Measurements from ENCODE around the gene SLC35F5. TPM values are rescaled to one million over a fixed set of nuclear protein-coding genes. Genes with fewer than 3 reads are reported as not detected.
A peak's percentile ranks its signal among the peaks of the same experiment; 100 is the strongest.
"Not testable (repeated sequence)": the region's sequence is repeated elsewhere in the genome, so short reads cannot be mapped to it uniquely, and the experiment has no call there.

SLC35F5 gene
- total and polyA plus RNA-seq, 7 donors, result 23.1 to 86.3 (median 48.9) TPM

DNA sequence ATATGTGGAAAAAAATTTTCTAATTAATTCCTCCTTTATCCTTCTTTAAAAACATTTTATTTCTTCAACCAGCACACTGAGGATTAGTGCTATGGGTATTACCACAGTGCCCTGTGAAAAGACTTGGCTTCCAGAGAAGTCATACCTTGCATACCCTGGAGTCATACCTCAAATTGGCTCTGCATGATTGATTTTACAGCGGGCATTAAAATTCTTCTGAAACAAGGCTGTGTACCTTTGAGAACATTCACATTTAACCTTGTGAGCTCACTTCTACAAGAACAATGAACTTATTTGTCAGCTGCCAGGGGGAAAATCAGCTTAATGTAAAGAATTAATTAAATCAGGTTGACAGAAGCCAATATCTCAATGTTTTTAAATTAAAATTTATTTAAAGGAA is 44.6 kb downstream of the SLC35F5 start:
- peaks cover 2 to 63% of the 10 kb centered on the region in 2 donors for H3K36me3 ChIP-seq (ENCODE audit: insufficient read depth in 1 of 2, low read depth in 1 of 2)
- DNase-seq, result no peak

DNA sequence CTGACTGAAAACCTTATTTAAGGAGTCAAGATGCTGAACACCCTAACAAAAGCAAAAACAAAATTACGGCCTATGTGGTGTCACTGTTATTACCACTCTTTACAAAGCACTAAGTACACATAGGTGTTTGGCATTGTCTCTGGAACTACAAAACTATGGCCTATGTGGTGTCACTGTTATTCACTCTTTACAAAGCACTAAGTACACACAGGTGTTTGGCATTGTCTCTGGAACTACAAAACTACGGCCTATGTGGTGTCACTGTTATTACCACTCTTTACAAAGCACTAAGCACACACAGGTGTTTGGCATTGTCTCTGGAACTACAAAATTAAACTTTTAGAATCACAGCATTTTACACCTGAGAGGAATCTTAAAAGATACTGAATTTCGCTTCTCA is 47.4 kb downstream of the SLC35F5 start:
- Histone ChIP-seq H3K27ac (no peak overlapping the region), H3K4me3 (no peak overlapping the region), H3K27me3 (ENCODE audit: insufficient read depth in 3 of 3, low read length in 2 of 3) (no peaks in the 10 kb centered on the region), H3K9me3 (no peaks in the 10 kb centered on the region), H3K4me1 (no peaks in the 10 kb centered on the region), H3K36me3 (ENCODE audit: insufficient read depth in 1 of 2, low read depth in 1 of 2) (peaks cover 0 to 42% of the 10 kb centered on the region in 2 donors)
- WGBS, 3 donors, result 73 to 84% (median 83%) methylated on average over 3 of the region's 3 CpGs
- intact Hi-C loops (cut with DNase I), result no loop called here
- TF ChIP-seq CTCF (IDR thresholded peaks at IDR 0.05), result no peak
- DNase-seq (no peak), ATAC-seq (no peak)

More for the DNA sequence above, 44.6 kb downstream of the SLC35F5 start:
- H3K27ac ChIP-seq, result no peak overlapping the region
- WGBS, 3 donors, result 38 to 61% (median 53%) methylated on average over 1 of the region's 1 CpG
- no peak for TF ChIP-seq CTCF (IDR thresholded peaks at IDR 0.05)
- no peaks in the 10 kb centered on the region for H3K27me3 ChIP-seq (ENCODE audit: insufficient read depth in 3 of 3, low read length in 2 of 3)
- no peak for ATAC-seq
- no peak overlapping the region for H3K4me3 ChIP-seq
- H3K9me3 ChIP-seq, result no peaks in the 10 kb centered on the region
- intact Hi-C loops (cut with DNase I), result no loop called here
- H3K4me1 ChIP-seq, result no peaks in the 10 kb centered on the region

GRCh38 chr2:113707106-113707505 is 49.3 kb downstream of the SLC35F5 start:
- intact Hi-C loops (cut with DNase I), result no loop called here

DNA sequence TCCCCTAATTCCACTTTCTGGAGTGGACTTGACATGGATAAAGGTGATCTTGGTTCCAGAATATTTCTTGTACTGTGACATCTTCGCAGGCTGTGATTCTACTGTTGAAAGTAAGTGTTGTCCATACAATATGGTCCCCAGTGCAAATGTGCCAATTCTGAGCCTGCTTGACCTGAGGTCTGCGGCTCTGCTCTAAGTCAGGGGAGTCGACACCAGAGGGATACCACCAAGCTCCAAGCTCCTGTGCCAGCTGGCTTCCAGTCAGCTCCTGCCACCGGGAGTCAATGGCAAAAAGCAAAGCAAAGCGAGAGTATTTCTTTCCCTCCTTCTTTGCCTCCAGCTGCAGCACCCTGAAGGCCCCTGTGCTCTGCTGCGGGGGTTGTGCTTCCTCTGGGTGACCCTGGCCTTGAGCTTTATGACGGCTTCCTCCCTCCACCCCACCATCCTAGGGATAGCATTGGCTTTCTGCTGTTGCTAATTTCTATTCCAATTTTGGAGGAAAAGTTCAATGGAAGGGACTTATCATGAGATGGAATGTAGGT is 50.4 kb downstream of the SLC35F5 start:
- intact Hi-C loops (cut with DNase I), result no loop called here
- Histone ChIP-seq H3K4me1 (no peaks in the 10 kb centered on the region), H3K4me3 (no peak overlapping the region), H3K9me3 (no peaks in the 10 kb centered on the region), H3K36me3 (ENCODE audit: insufficient read depth in 1 of 2, low read depth in 1 of 2) (peaks cover 0 to 13% of the 10 kb centered on the region in 2 donors), H3K27me3 (ENCODE audit: insufficient read depth in 3 of 3, low read length in 2 of 3) (no peaks in the 10 kb centered on the region), H3K27ac (no peak overlapping the region)
- WGBS, 3 donors, result 45 to 55% (median 47%) methylated on average over 7 of the region's 7 CpGs
- ATAC-seq (peak in 3 of 4 donors; percentile 29 to 36 (median 31)), DNase-seq (no peak)
- no peak for TF ChIP-seq CTCF (IDR thresholded peaks at IDR 0.05)

More at GRCh38 chr2:113707106-113707505, 49.3 kb downstream of the SLC35F5 start:
- Histone ChIP-seq H3K27ac (no peak overlapping the region), H3K4me1 (no peaks in the 10 kb centered on the region), H3K4me3 (no peak overlapping the region), H3K27me3 (ENCODE audit: insufficient read depth in 3 of 3, low read length in 2 of 3) (no peaks in the 10 kb centered on the region), H3K36me3 (ENCODE audit: insufficient read depth in 1 of 2, low read depth in 1 of 2) (peaks cover 0 to 23% of the 10 kb centered on the region in 2 donors), H3K9me3 (no peaks in the 10 kb centered on the region)
- DNase-seq (no peak), ATAC-seq (no peak)
- 42 to 96% (median 93%) methylated on average over 1 of the region's 1 CpG for WGBS, 3 donors
- TF ChIP-seq CTCF (IDR thresholded peaks at IDR 0.05), result no peak

DNA sequence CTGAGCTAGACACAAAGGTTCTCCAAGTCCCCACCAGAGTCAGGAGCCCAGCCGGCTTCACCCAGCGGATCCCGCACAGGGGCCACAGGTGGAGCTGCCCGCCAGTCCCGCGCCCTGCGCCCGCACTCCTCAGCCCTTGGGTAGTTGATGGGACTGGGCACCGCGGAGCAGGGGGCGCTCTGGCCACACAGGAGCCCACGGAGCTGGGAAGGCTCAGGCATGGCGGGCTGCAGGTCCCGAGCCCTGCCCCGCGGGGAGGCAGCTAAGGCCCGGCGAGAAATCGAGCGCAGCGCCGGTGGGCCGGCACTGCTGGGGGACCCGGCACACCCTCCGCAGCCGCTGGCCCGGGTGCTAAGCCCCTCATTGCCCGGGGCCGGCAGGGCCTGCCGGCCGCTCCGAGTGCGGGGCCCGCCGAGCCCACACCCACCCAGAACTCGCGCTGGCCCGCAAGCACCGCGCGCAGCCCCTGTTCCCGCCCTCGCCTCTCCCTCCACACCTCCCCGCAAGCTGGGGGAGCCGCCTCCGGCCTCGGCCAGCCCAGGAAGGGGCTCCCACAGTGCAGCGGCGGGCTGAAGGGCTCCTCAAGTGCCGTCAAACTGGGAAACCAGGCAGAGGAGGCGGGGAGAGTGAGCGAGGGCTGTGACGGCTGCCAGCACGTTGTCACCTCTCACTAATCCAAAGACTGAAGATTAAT is 52.0 kb downstream of the SLC35F5 start:
- H3K36me3 ChIP-seq (ENCODE audit: insufficient read depth in 1 of 2, low read depth in 1 of 2); H3K9me3 ChIP-seq; H3K4me1 ChIP-seq; H3K27ac ChIP-seq; H3K27me3 ChIP-seq (ENCODE audit: insufficient read depth in 3 of 3, low read length in 2 of 3); H3K4me3 ChIP-seq; ATAC-seq; DNase-seq; intact Hi-C loops (cut with DNase I): not testable (repeated sequence)
- 93 to 95% (median 94%) methylated on average over 26 to 48 of the region's 54 CpGs for WGBS, 3 donors

Measured in psoas muscle (tissue), 8 donors.